Measurements from ENCODE around the gene NDUFS6.

- TF ChIP-seq POLR2AphosphoS5 (IDR thresholded peaks at IDR 0.05; ENCODE audit: low read depth) (no peak), CTCF (IDR thresholded peaks at IDR 0.05; ENCODE audit: insufficient read depth, low read length) (no peak), GABPA (IDR thresholded peaks at IDR 0.05; ENCODE audit: low read depth) (no peak), REST (IDR thresholded peaks at IDR 0.05; ENCODE audit: insufficient replicate concordance, low read depth) (no peak)
Observed at GRCh38 chr5:1778138-1779020, 22.8 kb upstream of the NDUFS6 start.

Measured in HL-60 (cell line).